Measurements from ENCODE around the gene MICAL2. TPM values are rescaled to one million over a fixed set of nuclear protein-coding genes. Genes with fewer than 3 reads are reported as not detected.

Gene MICAL2
- polyA plus RNA-seq, 2 of the 4 experiments (the other 2 are of a cell fraction) = 39.8 to 42.1 TPM

- WGBS (ENCODE audit: missing lambda C conversion rate) = 89% methylated on average over 12 of the region's 12 CpGs
- H3K9me3 ChIP-seq = no peaks in the 10 kb centered on the region
- no peak for DNase-seq (ENCODE audit: low read depth in 1 of 2, low spot score in 1 of 2)
- TF ChIP-seq RCOR1 (IDR thresholded peaks at IDR 0.05; ENCODE audit: low read depth, low read length) (no peak), JUNB (IDR thresholded peaks at IDR 0.05) (no peak), E2F6 (IDR thresholded peaks at IDR 0.05; ENCODE audit: borderline replicate concordance, low read depth) (no peak), ZNF302 (CRISPR knock-in tag; IDR thresholded peaks at IDR 0.05) (no peak), HOXA7 (CRISPR knock-in tag; IDR thresholded peaks at IDR 0.05) (no peak), HEYL (CRISPR knock-in tag; IDR thresholded peaks at IDR 0.05) (no peak), HDAC2 (IDR thresholded peaks at IDR 0.05) (no peak)
- TF ChIP-seq, protein P1, sequence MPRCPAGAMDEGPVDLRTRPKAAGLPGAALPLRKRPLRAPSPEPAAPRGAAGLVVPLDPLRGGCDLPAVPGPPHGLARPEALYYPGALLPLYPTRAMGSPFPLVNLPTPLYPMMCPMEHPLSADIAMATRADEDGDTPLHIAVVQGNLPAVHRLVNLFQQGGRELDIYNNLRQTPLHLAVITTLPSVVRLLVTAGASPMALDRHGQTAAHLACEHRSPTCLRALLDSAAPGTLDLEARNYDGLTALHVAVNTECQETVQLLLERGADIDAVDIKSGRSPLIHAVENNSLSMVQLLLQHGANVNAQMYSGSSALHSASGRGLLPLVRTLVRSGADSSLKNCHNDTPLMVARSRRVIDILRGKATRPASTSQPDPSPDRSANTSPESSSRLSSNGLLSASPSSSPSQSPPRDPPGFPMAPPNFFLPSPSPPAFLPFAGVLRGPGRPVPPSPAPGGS (IDR thresholded peaks at IDR 0.05) = no peak
- TF ChIP-seq, protein P2, sequence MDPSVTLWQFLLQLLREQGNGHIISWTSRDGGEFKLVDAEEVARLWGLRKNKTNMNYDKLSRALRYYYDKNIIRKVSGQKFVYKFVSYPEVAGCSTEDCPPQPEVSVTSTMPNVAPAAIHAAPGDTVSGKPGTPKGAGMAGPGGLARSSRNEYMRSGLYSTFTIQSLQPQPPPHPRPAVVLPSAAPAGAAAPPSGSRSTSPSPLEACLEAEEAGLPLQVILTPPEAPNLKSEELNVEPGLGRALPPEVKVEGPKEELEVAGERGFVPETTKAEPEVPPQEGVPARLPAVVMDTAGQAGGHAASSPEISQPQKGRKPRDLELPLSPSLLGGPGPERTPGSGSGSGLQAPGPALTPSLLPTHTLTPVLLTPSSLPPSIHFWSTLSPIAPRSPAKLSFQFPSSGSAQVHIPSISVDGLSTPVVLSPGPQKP (IDR thresholded peaks at IDR 0.05; ENCODE audit: low read depth, low read length) = no peak
- H3K4me3 ChIP-seq = no peak overlapping the region
- ChIA-PET CTCF (interaction anchor here (0.6 to 2.5 kb wide), 10 partner anchors 11 to 1282 kb away, joined by 3 to 12 read pairs (median 3); no protein-coding TSS in a partner anchor), POLR2A (interaction anchor here (0.7 kb wide), 1 partner anchor 55 kb away, joined by 3 read pairs; no protein-coding TSS in a partner anchor)
- no peak for ATAC-seq
- peak overlapping the region; percentile 77 to 83 for H3K27ac ChIP-seq
- peaks cover 57% of the 10 kb centered on the region for H3K4me1 ChIP-seq
- FAIRE-seq = no peak
- H3K4me2 ChIP-seq = no peak overlapping the region
Observed at GRCh38 chr11:12183827-12184620, 73.6 kb downstream of the MICAL2 start.

DNA sequence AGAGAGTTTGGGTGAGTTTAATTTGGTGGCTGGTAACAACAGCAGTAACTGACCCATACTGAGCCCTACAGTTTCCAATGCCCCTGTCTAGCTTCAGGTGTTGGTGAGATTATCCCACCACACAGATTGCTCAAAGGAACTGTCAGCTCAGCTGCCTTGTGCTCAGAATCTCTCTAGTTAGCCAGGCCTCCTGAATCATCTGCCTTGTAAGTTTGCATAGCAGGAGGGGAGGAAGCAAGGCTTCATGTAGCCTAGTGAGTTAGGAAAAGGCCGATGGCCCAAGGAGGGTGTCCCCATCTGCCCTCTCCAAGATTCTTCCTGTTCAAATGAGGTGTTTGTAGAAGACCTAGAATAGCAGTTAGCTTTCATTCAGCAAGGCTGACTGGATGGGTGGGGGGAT lies 74.3 kb downstream of the MICAL2 start:
- no peak for DNase-seq (ENCODE audit: low read depth in 1 of 2, low spot score in 1 of 2)
- Histone ChIP-seq H3K4me2 (no peak overlapping the region), H3K4me1 (peaks cover 50% of the 10 kb centered on the region), H3K9me3 (no peaks in the 10 kb centered on the region), H3K27ac (peak overlapping the region; percentile 42 to 83; a peak in 5 of 6 replicates), H3K4me3 (no peak overlapping the region)
- TF ChIP-seq HOXA7 (CRISPR knock-in tag; IDR thresholded peaks at IDR 0.05) (no peak), CHD2 (IDR thresholded peaks at IDR 0.05; ENCODE audit: low read length, partially characterized antibody) (no peak), RARB (CRISPR knock-in tag; IDR thresholded peaks at IDR 0.05) (no peak), HEYL (CRISPR knock-in tag; IDR thresholded peaks at IDR 0.05) (no peak), SREBF2 (IDR thresholded peaks at IDR 0.05) (no peak), TP53 (CRISPR knock-in tag; IDR thresholded peaks at IDR 0.05) (no peak), E2F6 (IDR thresholded peaks at IDR 0.05; ENCODE audit: borderline replicate concordance, low read depth) (no peak)
- TF ChIP-seq, protein P1 (IDR thresholded peaks at IDR 0.05) = no peak
- ATAC-seq = no peak
- CTCF ChIA-PET = interaction anchor here (0.6 to 2.5 kb wide), 5 partner anchors 12 to 1281 kb away, joined by 3 to 12 read pairs (median 3); no protein-coding TSS in a partner anchor
- 88% methylated on average over 1 of the region's 1 CpG for WGBS (ENCODE audit: missing lambda C conversion rate)
- FAIRE-seq = no peak
- POLR2A ChIA-PET = no interaction called here

GRCh38 chr11:12185106-12185690 lies 74.8 kb downstream of the MICAL2 start:
- Histone ChIP-seq H3K4me3 (no peak overlapping the region), H3K9me3 (no peaks in the 10 kb centered on the region), H3K27ac (peak overlapping the region in 1 of 2 experiments; percentile 83; a peak in 2 of 6 replicates), H3K4me2 (no peak overlapping the region), H3K4me1 (peaks cover 45% of the 10 kb centered on the region)
- TF ChIP-seq RFX5 (IDR thresholded peaks at IDR 0.05) (no peak), FOSB (CRISPR knock-in tag; IDR thresholded peaks at IDR 0.05) (no peak), CHD4 (IDR thresholded peaks at IDR 0.05; ENCODE audit: borderline replicate concordance) (no peak), FOXS1 (CRISPR knock-in tag; IDR thresholded peaks at IDR 0.05) (no peak), JUN (IDR thresholded peaks at IDR 0.05) (no peak), HOXB13 (CRISPR knock-in tag; IDR thresholded peaks at IDR 0.05; ENCODE audit: low read depth) (no peak), ZSCAN20 (CRISPR knock-in tag; IDR thresholded peaks at IDR 0.05) (no peak), TFCP2L1 (CRISPR knock-in tag; IDR thresholded peaks at IDR 0.05) (no peak), EP300 (IDR thresholded peaks at IDR 0.05) (no peak), SREBF2 (IDR thresholded peaks at IDR 0.05) (no peak), RAD21 (conservative IDR thresholded peaks at IDR 0.05 in 1 of 2, IDR thresholded peaks at IDR 0.05 in 1 of 2) (no peak)
- ATAC-seq (no peak), FAIRE-seq (no peak), DNase-seq (ENCODE audit: low read depth in 1 of 2, low spot score in 1 of 2) (no peak)
- WGBS (ENCODE audit: missing lambda C conversion rate) = 99% methylated on average over 3 of the region's 3 CpGs
- POLR2A ChIA-PET = no interaction called here
- CTCF ChIA-PET = interaction anchor here (0.6 to 2.5 kb wide), 8 partner anchors 11 to 1281 kb away, joined by 3 to 12 read pairs (median 4); no protein-coding TSS in a partner anchor

Measured in A549 (cell line).